ENCODE results near the gene TTC1. TPM values are rescaled to one million over a fixed set of nuclear protein-coding genes. Genes with fewer than 3 reads are reported as not detected.

Gene TTC1
- total RNA-seq, 1 experiment from 2014 or later = 43.7 TPM

DNA sequence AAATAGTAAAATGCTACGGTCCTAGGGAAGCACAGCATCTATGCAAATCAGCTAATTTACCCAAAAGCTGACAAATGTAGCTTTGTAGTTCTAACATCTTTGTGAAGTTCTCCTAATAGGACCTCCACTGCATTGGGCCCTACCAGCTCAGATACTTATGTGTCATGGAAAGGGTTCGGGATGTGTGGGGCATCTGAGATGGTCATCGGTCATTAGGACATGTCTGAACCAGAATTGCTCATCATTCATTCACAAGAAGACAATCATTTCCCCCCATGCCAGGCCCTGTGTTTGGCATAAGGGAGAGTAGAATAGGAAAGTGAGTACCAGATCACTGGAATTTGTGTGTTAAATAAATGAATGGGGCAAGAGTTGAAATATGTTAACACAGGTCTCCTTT is 74.6 kb downstream of the TTC1 start:
- Histone ChIP-seq H3K9ac (ENCODE audit: low read length) (no peak overlapping the region), H3K4me2 (ENCODE audit: low read depth, low read length, poor library complexity, severe bottlenecking) (no peak overlapping the region), H2AFZ (ENCODE audit: low read length) (no peak overlapping the region)

DNA sequence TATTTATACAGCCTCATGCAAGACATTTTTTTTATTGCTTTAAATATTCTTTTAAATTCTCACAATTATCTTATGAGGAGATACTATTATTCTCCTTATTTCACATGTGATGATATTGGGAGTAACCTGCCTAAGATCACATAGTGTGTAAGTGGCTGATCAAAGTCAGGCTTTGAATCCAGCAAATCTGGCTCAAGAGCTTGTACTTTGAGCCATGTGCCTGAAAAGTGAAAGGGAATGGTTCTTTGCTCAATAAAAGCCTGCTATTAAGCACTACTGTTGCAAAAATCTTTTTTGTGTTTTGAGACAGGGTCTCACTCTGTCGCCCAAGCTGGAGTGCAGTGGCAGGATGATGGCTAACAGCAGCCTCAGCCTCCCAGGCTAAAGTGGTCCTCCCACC is 75.2 kb downstream of the TTC1 start:
- Histone ChIP-seq H3K9me3 (ENCODE audit: low read length) (no peaks in the 10 kb centered on the region), H3K79me2 (ENCODE audit: low read length) (no peaks in the 10 kb centered on the region), H2AFZ (ENCODE audit: low read length) (no peak overlapping the region), H3K4me2 (ENCODE audit: low read depth, low read length, poor library complexity, severe bottlenecking) (no peak overlapping the region), H3K27ac (ENCODE audit: low read length) (no peak overlapping the region), H3K36me3 (ENCODE audit: insufficient read depth, low read length) (no peaks in the 10 kb centered on the region), H3K4me1 (ENCODE audit: low read length) (peaks cover 13% of the 10 kb centered on the region), H3K9me2 (replicated peaks; ENCODE audit: insufficient read depth, low read length) (no peaks in the 10 kb centered on the region), H3K4me3 (ENCODE audit: low read length) (no peak overlapping the region), H3K27me3 (ENCODE audit: low read length) (no peaks in the 10 kb centered on the region), H3K9ac (ENCODE audit: low read length) (no peak overlapping the region), H4K20me1 (ENCODE audit: insufficient read depth, low read depth, low read length) (no peaks in the 10 kb centered on the region)
- DNase-seq = no peak

More for the DNA sequence above, 74.6 kb downstream of the TTC1 start:
- Histone ChIP-seq H3K9me2 (replicated peaks; ENCODE audit: insufficient read depth, low read length) (no peaks in the 10 kb centered on the region), H3K4me1 (ENCODE audit: low read length) (peaks cover 13% of the 10 kb centered on the region), H3K79me2 (ENCODE audit: low read length) (no peaks in the 10 kb centered on the region), H3K27me3 (ENCODE audit: low read length) (no peaks in the 10 kb centered on the region), H3K4me3 (ENCODE audit: low read length) (no peak overlapping the region), H4K20me1 (ENCODE audit: insufficient read depth, low read depth, low read length) (no peaks in the 10 kb centered on the region), H3K9me3 (ENCODE audit: low read length) (no peaks in the 10 kb centered on the region), H3K36me3 (ENCODE audit: insufficient read depth, low read length) (no peaks in the 10 kb centered on the region), H3K27ac (ENCODE audit: low read length) (no peak overlapping the region)
- DNase-seq = no peak

GRCh38 chr5:160087199-160087598 is 78.3 kb downstream of the TTC1 start:
- Histone ChIP-seq H3K9ac (ENCODE audit: low read length) (no peak overlapping the region), H2AFZ (ENCODE audit: low read length) (no peak overlapping the region), H3K27ac (ENCODE audit: low read length) (no peak overlapping the region), H3K4me2 (ENCODE audit: low read depth, low read length, poor library complexity, severe bottlenecking) (no peak overlapping the region), H4K20me1 (ENCODE audit: insufficient read depth, low read depth, low read length) (no peaks in the 10 kb centered on the region), H3K4me1 (ENCODE audit: low read length) (peaks cover 3% of the 10 kb centered on the region), H3K27me3 (ENCODE audit: low read length) (no peaks in the 10 kb centered on the region), H3K36me3 (ENCODE audit: insufficient read depth, low read length) (peaks cover 1% of the 10 kb centered on the region; the same call in 1 of the 2 replicates), H3K9me3 (ENCODE audit: low read length) (no peaks in the 10 kb centered on the region), H3K9me2 (replicated peaks; ENCODE audit: insufficient read depth, low read length) (no peaks in the 10 kb centered on the region), H3K79me2 (ENCODE audit: low read length) (no peaks in the 10 kb centered on the region; the same call in 1 of the 2 replicates), H3K4me3 (ENCODE audit: low read length) (no peak overlapping the region)
- DNase-seq = no peak

GRCh38 chr5:160088805-160089204 is 79.9 kb downstream of the TTC1 start:
- H3K4me3 ChIP-seq (ENCODE audit: low read length) = no peak overlapping the region
- no peaks in the 10 kb centered on the region for H3K9me3 ChIP-seq (ENCODE audit: low read length)
- peaks cover 17% of the 10 kb centered on the region; the same call in 1 of the 2 replicates for H3K36me3 ChIP-seq (ENCODE audit: insufficient read depth, low read length)
- no peaks in the 10 kb centered on the region for H4K20me1 ChIP-seq (ENCODE audit: insufficient read depth, low read depth, low read length)
- DNase-seq = no peak
- H2AFZ ChIP-seq (ENCODE audit: low read length) = no peak overlapping the region
- no peak overlapping the region for H3K4me2 ChIP-seq (ENCODE audit: low read depth, low read length, poor library complexity, severe bottlenecking)
- H3K27ac ChIP-seq (ENCODE audit: low read length) = no peak overlapping the region
- H3K27me3 ChIP-seq (ENCODE audit: low read length) = no peaks in the 10 kb centered on the region
- H3K79me2 ChIP-seq (ENCODE audit: low read length) = no peaks in the 10 kb centered on the region; the same call in 1 of the 2 replicates
- peaks cover 15% of the 10 kb centered on the region for H3K4me1 ChIP-seq (ENCODE audit: low read length)
- no peak overlapping the region for H3K9ac ChIP-seq (ENCODE audit: low read length)
- no peaks in the 10 kb centered on the region for H3K9me2 ChIP-seq (replicated peaks; ENCODE audit: insufficient read depth, low read length)

DNA sequence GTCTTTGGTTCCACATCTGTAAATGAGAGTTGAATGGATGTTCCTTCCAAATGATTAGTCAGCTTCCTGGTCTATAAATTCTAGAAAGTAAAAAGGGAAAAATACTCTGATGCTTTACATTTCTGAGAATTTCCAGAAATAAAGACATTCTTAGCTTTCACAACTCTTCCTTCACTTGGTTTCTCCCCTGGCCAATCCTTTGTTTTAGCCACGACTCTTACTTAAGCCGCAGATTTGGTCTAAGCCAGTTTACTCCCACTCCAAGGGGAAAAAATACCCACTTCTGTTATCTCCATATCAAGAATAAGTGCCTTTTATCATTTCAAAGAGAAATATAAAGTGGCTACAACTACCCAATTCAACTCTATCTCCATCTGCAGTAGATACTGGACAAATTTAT is 80.6 kb downstream of the TTC1 start:
- no peak overlapping the region for H3K4me2 ChIP-seq (ENCODE audit: low read depth, low read length, poor library complexity, severe bottlenecking)
- H4K20me1 ChIP-seq (ENCODE audit: insufficient read depth, low read depth, low read length) = no peaks in the 10 kb centered on the region

DNA sequence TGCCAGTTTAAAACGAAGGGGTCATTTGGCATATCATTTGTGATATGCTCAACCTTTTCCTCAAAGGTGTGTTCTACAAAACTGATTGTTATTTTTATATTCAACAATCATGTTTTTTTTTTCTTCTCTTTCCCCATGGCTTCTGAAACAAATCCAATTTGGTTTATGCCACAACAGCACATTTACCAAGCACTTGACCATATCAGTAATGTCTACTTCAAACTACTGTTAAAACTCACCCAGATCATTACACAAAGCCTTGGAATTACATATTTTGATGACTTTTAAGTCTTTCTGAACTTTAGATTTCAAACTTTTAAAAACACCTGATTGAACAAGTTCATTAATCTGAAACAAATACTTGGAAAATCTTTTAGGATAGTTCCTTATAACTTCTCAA is 81.1 kb downstream of the TTC1 start:
- Histone ChIP-seq H4K20me1 (ENCODE audit: insufficient read depth, low read depth, low read length) (no peaks in the 10 kb centered on the region), H3K79me2 (ENCODE audit: low read length) (peaks cover 2% of the 10 kb centered on the region), H3K36me3 (ENCODE audit: insufficient read depth, low read length) (peaks cover 18% of the 10 kb centered on the region; the same call in 1 of the 2 replicates), H3K9ac (ENCODE audit: low read length) (no peak overlapping the region), H3K4me1 (ENCODE audit: low read length) (peaks cover 15% of the 10 kb centered on the region), H3K4me3 (ENCODE audit: low read length) (no peak overlapping the region), H3K4me2 (ENCODE audit: low read depth, low read length, poor library complexity, severe bottlenecking) (no peak overlapping the region), H3K9me2 (replicated peaks; ENCODE audit: insufficient read depth, low read length) (no peaks in the 10 kb centered on the region), H3K27ac (ENCODE audit: low read length) (no peak overlapping the region), H2AFZ (ENCODE audit: low read length) (no peak overlapping the region), H3K27me3 (ENCODE audit: low read length) (no peaks in the 10 kb centered on the region), H3K9me3 (ENCODE audit: low read length) (no peaks in the 10 kb centered on the region)
- DNase-seq = no peak

More for the DNA sequence above, 80.6 kb downstream of the TTC1 start:
- peaks cover 18% of the 10 kb centered on the region; the same call in 1 of the 2 replicates for H3K36me3 ChIP-seq (ENCODE audit: insufficient read depth, low read length)
- H3K9me3 ChIP-seq (ENCODE audit: low read length) = no peaks in the 10 kb centered on the region
- H3K4me1 ChIP-seq (ENCODE audit: low read length) = peaks cover 15% of the 10 kb centered on the region
- no peaks in the 10 kb centered on the region for H3K9me2 ChIP-seq (replicated peaks; ENCODE audit: insufficient read depth, low read length)
- H3K9ac ChIP-seq (ENCODE audit: low read length) = no peak overlapping the region
- no peak overlapping the region for H3K27ac ChIP-seq (ENCODE audit: low read length)
- DNase-seq = no peak
- no peaks in the 10 kb centered on the region; the same call in 1 of the 2 replicates for H3K79me2 ChIP-seq (ENCODE audit: low read length)
- no peak overlapping the region for H3K4me3 ChIP-seq (ENCODE audit: low read length)
- H2AFZ ChIP-seq (ENCODE audit: low read length) = no peak overlapping the region
- H3K27me3 ChIP-seq (ENCODE audit: low read length) = no peaks in the 10 kb centered on the region

DNA sequence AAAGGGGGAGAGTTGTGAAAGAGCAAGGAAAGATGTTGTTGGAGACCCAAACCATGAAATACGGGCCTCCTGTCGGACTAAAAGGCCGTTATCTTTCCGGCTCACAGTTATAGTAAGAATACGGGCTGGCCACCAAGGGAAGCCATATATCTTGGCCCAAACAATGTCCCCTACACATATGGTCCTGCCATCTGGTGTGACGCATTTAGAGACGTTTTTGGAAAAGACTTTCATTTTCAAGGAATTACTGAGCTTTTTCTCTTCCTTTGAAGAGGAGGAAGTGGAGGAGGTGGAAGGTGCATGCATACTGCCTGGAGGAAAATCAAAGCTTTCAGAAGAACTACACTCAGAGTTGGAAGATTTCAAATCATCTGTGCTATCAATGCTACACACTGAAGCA is 83.6 kb downstream of the TTC1 start:
- Histone ChIP-seq H3K4me2 (ENCODE audit: low read depth, low read length, poor library complexity, severe bottlenecking) (no peak overlapping the region), H4K20me1 (ENCODE audit: insufficient read depth, low read depth, low read length) (no peaks in the 10 kb centered on the region), H3K79me2 (ENCODE audit: low read length) (peaks cover 22% of the 10 kb centered on the region), H3K9ac (ENCODE audit: low read length) (no peak overlapping the region), H3K27ac (ENCODE audit: low read length) (no peak overlapping the region), H3K9me2 (replicated peaks; ENCODE audit: insufficient read depth, low read length) (no peaks in the 10 kb centered on the region), H3K36me3 (ENCODE audit: insufficient read depth, low read length) (peaks cover 18% of the 10 kb centered on the region; the same call in 1 of the 2 replicates), H3K27me3 (ENCODE audit: low read length) (no peaks in the 10 kb centered on the region), H3K4me3 (ENCODE audit: low read length) (no peak overlapping the region), H2AFZ (ENCODE audit: low read length) (no peak overlapping the region), H3K9me3 (ENCODE audit: low read length) (no peaks in the 10 kb centered on the region), H3K4me1 (ENCODE audit: low read length) (peaks cover 15% of the 10 kb centered on the region)
- DNase-seq = no peak

DNA sequence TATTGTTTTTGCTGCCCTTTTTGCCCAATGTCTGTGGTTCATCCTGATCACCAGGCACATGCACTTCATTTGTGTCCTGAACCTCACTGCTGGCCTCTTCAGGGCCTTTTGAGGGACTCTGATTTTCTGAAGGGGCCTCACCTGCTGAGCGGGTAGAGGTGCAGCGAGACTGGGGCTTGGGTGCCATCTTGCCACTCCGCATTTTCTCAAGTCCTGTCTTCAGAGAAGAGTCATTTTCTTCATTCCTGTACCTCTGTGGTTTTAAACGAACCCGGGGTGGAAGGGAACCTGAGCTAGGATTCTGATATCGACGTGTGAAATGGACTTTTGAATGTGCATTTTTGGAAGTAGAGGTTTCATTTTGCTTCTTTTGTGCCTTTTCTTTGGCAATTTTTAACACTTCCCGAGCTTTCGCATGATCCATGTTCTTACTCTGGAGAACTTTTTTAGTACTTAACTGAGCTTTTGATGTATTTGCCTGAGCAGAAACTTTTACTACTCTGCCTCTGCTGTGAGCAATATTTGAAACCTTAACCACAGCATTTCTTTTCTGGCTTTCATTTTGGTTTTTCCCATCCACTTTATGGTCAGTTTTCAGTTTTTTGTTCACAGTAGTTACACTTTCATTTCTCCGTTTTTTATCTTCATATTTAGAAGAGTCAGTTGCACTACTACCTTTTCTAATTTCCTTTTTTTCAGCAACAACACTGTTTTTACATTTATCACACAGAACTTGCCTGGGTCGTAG is 84.2 kb downstream of the TTC1 start:
- H3K79me2 ChIP-seq (ENCODE audit: low read length) = peaks cover 28% of the 10 kb centered on the region
- no peak overlapping the region for H2AFZ ChIP-seq (ENCODE audit: low read length)
- no peak for DNase-seq
- no peaks in the 10 kb centered on the region for H3K9me2 ChIP-seq (replicated peaks; ENCODE audit: insufficient read depth, low read length)
- no peak overlapping the region for H3K9ac ChIP-seq (ENCODE audit: low read length)
- no peak overlapping the region for H3K27ac ChIP-seq (ENCODE audit: low read length)
- no peak overlapping the region for H3K4me3 ChIP-seq (ENCODE audit: low read length)
- H3K36me3 ChIP-seq (ENCODE audit: insufficient read depth, low read length) = peaks cover 18% of the 10 kb centered on the region; the same call in 1 of the 2 replicates
- no peaks in the 10 kb centered on the region for H4K20me1 ChIP-seq (ENCODE audit: insufficient read depth, low read depth, low read length)
- H3K9me3 ChIP-seq (ENCODE audit: low read length) = no peaks in the 10 kb centered on the region
- H3K27me3 ChIP-seq (ENCODE audit: low read length) = no peaks in the 10 kb centered on the region
- peaks cover 22% of the 10 kb centered on the region for H3K4me1 ChIP-seq (ENCODE audit: low read length)
- no peak overlapping the region for H3K4me2 ChIP-seq (ENCODE audit: low read depth, low read length, poor library complexity, severe bottlenecking)

All from Karpas-422 (cell line).